SJCRH30 (cell line): ENCODE data around the gene CCSER2. TPM values are rescaled to one million over a fixed set of nuclear protein-coding genes. Genes with fewer than 3 reads are reported as not detected.
A peak's percentile ranks its signal among the peaks of the same experiment; 100 is the strongest.
"Not testable (repeated sequence)": the region's sequence is repeated elsewhere in the genome, so short reads cannot be mapped to it uniquely, and the experiment has no call there.

Source experiments
- DNase-seq, 2 experiments: peaks; one replicate each; pipeline ENCODE4 v3.0.0-alpha.2; 2015 to 2020
- H3K27ac ChIP-seq: fragments of 250-450 bp; sonication (Bioruptor Pico); 2 replicates; pipeline ENCODE4 v1.5.1; 2020; ENCODE audit warnings: mild to moderate bottlenecking, moderate library complexity
- H3K27me3 ChIP-seq: fragments of 250-450 bp; sonication (Bioruptor Pico); 2 replicates; pipeline ENCODE4 v1.5.1; 2020; ENCODE audit warnings: mild to moderate bottlenecking, moderate library complexity
- H3K36me3 ChIP-seq: fragments of 250-450 bp; sonication (Bioruptor Pico); 2 replicates; pipeline ENCODE4 v1.5.1; 2020; ENCODE audit warnings: mild to moderate bottlenecking, moderate library complexity
- H3K4me1 ChIP-seq: fragments of 250-450 bp; sonication (Bioruptor Pico); 2 replicates; pipeline ENCODE4 v1.5.1; 2020; ENCODE audit warnings: mild to moderate bottlenecking, moderate library complexity
- H3K4me3 ChIP-seq: fragments of 250-450 bp; sonication (Bioruptor Pico); 2 replicates; pipeline ENCODE4 v1.5.1; 2020; ENCODE audit warnings: mild to moderate bottlenecking, moderate library complexity
- H3K9me3 ChIP-seq: fragments of 250-450 bp; sonication (Bioruptor Pico); replicated peaks from 2 replicates; pipeline ENCODE4 v1.5.1; 2020; ENCODE audit warnings: mild to moderate bottlenecking, moderate library complexity
- total RNA-seq: library from RNA; depleted of rRNA; stranded (reverse); fragments of >200 nt; shearing (Covaris generic); gene quantifications from 2 replicates; pipeline ENCODE4 v1.2.3, GENCODE V29; 2014; rRNA removed

The CCSER2 gene, protein sequence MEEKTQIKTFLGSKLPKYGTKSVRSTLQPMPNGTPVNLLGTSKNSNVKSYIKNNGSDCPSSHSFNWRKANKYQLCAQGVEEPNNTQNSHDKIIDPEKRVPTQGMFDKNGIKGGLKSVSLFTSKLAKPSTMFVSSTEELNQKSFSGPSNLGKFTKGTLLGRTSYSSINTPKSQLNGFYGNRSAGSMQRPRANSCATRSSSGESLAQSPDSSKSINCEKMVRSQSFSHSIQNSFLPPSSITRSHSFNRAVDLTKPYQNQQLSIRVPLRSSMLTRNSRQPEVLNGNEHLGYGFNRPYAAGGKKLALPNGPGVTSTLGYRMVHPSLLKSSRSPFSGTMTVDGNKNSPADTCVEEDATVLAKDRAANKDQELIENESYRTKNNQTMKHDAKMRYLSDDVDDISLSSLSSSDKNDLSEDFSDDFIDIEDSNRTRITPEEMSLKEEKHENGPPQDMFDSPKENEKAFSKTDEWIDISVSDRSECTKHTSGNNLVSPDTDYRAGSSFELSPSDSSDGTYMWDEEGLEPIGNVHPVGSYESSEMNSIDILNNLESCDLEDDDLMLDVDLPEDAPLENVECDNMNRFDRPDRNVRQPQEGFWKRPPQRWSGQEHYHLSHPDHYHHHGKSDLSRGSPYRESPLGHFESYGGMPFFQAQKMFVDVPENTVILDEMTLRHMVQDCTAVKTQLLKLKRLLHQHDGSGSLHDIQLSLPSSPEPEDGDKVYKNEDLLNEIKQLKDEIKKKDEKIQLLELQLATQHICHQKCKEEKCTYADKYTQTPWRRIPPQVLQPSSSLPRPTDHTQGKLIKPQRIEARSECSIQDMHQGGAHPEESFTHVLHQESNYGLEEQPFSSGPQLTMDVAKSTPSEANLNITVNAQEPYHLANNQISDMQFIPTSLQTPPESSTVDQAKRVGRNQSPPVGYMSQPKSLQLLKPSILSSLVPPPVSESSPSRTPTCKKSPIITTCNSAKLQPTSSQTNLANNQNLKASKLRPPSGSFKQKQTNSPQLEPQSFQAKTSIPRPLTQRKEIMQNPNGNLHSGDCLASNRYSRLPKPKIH
- total RNA-seq: 14.4 and 16.5 TPM in 2 replicates

DNA sequence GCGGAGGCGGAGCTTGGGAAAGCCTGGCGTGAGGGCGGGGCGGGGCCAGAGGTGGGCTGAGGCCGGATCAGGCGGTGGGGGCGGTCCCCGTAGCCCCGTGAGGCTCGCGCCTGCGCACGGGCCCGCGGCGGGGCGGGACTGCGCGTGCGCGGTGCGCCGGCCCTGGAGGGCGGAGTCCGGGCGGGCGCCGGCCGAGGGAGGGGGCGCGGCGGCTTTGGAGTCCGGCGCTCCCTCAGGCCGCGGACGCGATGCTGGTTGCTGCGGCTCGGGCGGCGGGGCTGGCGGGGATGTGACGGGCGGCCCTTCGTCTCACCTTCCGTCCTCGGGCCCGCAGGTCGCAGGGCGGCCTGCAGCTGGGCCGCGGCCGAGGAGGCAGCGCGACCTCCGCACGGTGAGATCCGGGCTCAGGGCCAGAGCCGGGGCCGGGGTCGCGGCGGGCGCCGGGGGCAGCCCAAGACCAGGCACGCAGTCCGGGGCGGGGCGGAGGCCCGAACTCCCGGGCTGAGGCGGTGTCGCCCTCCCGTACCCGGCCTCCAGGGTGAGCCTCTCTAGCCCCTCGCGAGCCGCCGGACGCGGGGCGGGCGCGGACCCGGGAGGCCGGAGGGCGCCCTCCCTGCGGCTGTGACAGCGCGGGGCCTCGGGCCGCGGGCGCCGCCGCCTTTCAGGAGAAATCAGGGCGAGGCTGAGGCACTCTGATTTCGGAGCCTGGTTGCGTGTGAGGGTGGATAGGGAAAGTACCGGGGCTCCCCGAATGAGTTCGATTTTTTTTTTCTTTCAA, at the start of gene CCSER2:
Gene CCSER2 (plus strand): TSS at position 172 of the 778 bp plus-strand sequence. CDS start 42,464 bp downstream, outside the sequence.
- no peaks in the 10 kb centered on the region for H3K36me3 ChIP-seq
- no peaks in the 10 kb centered on the region for H3K27me3 ChIP-seq
- H3K4me1 ChIP-seq: no peaks in the 10 kb centered on the region
- peak within 1 kb of the TSS; percentile 94 for H3K4me3 ChIP-seq
- H3K27ac ChIP-seq: peak within 1 kb of the TSS; percentile 31
- H3K9me3 ChIP-seq: no peaks in the 10 kb centered on the region
- peak; percentile 90 to 92 for DNase-seq

DNA sequence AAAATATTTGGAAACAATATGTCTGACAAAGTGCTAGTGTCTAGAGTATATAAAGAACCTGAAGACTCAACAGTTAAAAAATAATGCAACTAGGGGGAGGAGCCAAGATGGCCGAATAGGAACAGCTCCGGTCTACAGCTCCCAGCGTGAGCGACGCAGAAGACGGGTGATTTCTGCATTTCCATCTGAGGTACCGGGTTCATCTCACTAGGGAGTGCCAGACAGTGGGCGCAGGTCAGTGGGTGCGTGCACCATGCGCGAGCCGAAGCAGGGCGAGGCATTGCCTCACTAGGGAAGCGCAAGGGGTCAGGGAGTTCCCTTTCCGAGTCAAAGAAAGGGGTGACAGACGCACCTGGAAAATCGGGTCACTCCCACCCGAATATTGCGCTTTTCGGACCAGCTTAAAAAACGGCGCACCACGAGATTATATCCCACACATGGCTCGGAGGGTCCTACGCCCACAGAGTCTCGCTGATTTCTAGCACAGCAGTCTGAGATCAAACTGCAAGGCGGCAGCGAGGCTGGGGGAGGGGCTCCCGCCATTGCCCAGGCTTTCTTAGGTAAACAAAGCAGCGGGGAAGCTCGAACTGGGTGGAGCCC, 48.4 kb upstream of the CCSER2 start:
- not testable (repeated sequence) for H3K4me1 ChIP-seq, H3K36me3 ChIP-seq, H3K9me3 ChIP-seq, DNase-seq, H3K27ac ChIP-seq, H3K27me3 ChIP-seq
- peak overlapping the region; percentile 57 for H3K4me3 ChIP-seq

DNA sequence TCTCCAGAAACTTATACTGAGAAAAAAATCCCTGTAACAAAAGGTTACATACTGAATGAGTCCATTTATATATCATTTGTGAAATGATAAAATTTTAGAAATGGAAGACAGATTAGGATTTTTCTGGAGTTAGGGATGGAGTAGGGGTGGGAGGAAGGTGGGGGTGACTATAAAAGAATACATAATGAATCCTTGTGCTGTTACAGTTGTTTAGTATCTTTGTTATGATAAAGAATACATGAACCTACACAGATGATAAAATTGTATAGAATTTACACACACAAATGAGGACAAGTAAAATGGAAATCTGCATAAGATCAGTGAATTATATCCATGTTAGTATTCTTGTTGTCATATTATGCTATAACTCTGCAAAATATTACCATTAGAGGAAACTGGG, 41.7 kb upstream of the CCSER2 start:
- Histone ChIP-seq H3K27me3 (no peaks in the 10 kb centered on the region), H3K4me1 (no peaks in the 10 kb centered on the region), H3K36me3 (no peaks in the 10 kb centered on the region), H3K9me3 (no peaks in the 10 kb centered on the region), H3K27ac (no peak overlapping the region), H3K4me3 (no peak overlapping the region)
- DNase-seq: no peak

DNA sequence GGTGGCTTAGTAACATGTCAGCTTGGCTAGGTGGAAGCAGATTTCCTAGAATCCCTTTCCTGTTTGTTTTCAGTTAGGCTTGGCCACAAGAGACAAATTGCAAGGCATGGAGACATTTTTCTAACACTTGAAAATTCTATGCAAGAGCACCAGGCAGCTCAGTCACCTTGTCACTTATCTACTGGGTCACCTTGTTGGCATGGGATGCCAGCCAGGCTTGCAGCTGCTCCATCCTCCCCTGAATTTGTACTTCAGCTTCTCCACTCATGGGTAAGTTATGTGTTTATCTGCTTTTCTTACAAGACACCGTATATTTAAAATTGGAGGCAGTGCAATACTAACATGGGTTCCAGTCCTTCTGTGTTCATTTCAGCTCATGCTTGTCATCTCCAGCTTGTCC, 40.2 kb upstream of the CCSER2 start:
- Histone ChIP-seq H3K4me3 (no peak overlapping the region), H3K36me3 (no peaks in the 10 kb centered on the region), H3K27ac (no peak overlapping the region), H3K27me3 (no peaks in the 10 kb centered on the region), H3K4me1 (no peaks in the 10 kb centered on the region), H3K9me3 (no peaks in the 10 kb centered on the region)
- no peak for DNase-seq

DNA sequence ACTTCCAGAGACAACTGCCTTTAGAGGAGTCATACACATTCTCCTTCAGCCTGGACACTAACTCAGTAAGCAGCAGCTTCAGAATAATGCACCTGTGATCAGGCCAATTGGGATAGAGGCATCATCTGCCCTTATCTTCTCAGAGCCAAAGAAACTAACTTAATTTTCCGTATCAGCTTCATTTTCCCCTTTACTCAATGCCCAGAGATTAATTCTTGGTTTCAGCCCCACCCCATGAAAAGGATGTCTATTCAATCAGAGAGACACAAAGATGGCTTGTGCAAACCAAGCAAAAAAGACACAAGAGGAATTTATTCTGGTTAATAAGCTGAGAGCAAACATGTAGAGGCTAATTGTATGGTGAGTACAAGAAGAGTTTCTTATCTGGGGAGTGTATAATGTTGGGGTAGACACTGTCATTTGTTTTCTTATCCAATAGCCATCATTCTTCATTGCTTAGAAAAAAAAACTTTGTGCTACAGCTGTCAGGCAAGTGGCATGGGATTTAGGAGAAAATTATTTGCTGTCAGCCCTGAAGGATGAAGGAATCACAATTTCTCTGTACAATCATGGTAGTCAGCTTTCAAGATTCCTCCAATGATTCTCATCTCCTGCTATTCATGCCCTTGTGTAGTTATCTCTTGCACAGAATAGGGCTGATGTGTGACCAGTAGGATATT, 38.7 kb upstream of the CCSER2 start:
- DNase-seq: no peak
- no peak overlapping the region for H3K4me3 ChIP-seq
- H3K4me1 ChIP-seq: no peaks in the 10 kb centered on the region
- H3K27me3 ChIP-seq: no peaks in the 10 kb centered on the region
- no peaks in the 10 kb centered on the region for H3K36me3 ChIP-seq
- H3K27ac ChIP-seq: no peak overlapping the region
- no peaks in the 10 kb centered on the region for H3K9me3 ChIP-seq

DNA sequence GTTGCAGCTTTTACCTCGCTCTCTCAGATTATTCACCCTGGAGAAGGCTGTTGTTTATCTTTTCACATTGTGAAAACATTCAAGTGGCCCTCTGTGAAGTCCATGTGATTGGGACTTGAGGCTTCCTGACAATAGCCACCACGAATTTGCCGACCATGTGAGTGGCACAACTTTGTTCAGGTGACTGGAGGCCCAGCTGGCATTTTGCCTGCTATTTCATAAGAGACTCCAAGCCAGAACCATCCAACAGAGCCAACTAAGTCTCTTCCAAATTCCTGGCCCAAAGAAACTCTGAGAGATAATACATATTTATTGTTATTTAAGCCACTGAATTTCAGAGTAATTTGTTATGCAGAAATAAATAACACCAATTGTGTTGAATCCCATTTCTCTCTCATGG, 38.2 kb upstream of the CCSER2 start:
- no peaks in the 10 kb centered on the region for H3K9me3 ChIP-seq
- DNase-seq: no peak

DNA sequence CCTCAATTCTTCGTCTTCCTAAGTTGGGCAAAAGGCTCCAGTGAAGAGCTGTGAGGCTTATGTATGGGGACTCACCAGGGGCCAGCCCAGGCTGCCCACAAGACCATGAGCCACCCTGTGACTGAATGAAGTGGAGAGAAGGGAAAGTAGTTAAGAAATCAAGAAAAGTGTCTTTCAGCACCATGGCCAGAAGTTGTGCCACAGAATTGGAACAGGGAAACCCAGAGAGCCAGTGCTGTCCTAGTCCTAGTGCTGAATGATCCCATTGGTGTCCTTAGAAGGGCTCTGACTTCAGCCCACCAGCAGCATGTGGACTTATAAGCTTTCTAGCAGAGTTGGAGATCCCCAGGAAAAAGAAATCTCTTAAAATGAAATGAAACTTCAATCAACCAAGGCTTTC, 37.0 kb upstream of the CCSER2 start:
- H3K27me3 ChIP-seq: no peaks in the 10 kb centered on the region
- H3K4me3 ChIP-seq: no peak overlapping the region
- DNase-seq: peak; percentile 17 to 57
- no peaks in the 10 kb centered on the region for H3K4me1 ChIP-seq
- H3K9me3 ChIP-seq: no peaks in the 10 kb centered on the region
- no peak overlapping the region for H3K27ac ChIP-seq
- no peaks in the 10 kb centered on the region for H3K36me3 ChIP-seq

More for the DNA sequence above, 38.2 kb upstream of the CCSER2 start:
- H3K27me3 ChIP-seq: no peaks in the 10 kb centered on the region
- no peaks in the 10 kb centered on the region for H3K36me3 ChIP-seq
- H3K27ac ChIP-seq: no peak overlapping the region
- no peaks in the 10 kb centered on the region for H3K4me1 ChIP-seq
- H3K4me3 ChIP-seq: no peak overlapping the region

DNA sequence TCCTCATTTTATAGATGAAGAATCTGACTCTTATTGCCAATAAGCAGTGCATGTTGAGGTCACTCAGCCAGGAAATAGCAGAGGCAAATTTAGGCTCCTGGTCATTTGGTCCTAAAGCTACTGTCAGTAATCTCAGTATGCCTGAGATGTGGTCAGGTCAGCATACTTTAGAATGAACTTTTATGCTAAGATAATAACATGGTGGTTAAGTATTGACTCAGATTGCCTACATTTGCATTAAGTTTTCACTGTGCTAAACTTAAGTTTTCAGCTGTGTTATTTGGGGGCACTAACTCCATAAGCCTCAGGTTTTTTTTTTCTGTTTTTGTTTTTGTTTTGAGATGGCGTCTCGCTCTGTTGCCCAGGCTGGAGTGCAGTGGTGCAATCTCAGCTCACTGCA, 35.9 kb upstream of the CCSER2 start:
- Histone ChIP-seq H3K27me3 (no peaks in the 10 kb centered on the region), H3K9me3 (no peaks in the 10 kb centered on the region), H3K4me3 (no peak overlapping the region), H3K36me3 (no peaks in the 10 kb centered on the region), H3K27ac (no peak overlapping the region), H3K4me1 (no peaks in the 10 kb centered on the region)
- no peak for DNase-seq

DNA sequence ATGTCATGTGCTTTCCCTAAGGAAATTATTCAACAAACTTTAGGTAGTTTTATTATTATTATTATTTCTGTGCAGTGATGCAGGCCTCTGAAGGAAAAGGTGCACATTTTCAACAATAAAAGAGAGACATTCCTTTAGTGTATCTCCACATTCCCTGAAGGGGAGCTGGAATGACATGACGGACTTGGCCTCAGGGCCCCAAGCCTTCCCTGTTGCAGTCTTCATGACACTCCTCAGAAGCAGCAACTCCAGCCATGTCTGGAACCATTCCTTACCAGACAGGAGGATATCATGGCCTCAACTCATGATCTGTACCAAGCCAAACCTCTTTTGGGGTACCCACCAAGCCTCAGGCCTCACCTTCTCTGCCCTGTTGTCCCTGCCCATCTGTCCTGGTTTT, 35.2 kb upstream of the CCSER2 start:
- H3K4me3 ChIP-seq: no peak overlapping the region
- no peaks in the 10 kb centered on the region for H3K9me3 ChIP-seq
- no peaks in the 10 kb centered on the region for H3K36me3 ChIP-seq
- no peaks in the 10 kb centered on the region for H3K27me3 ChIP-seq
- H3K4me1 ChIP-seq: no peaks in the 10 kb centered on the region
- H3K27ac ChIP-seq: no peak overlapping the region
- DNase-seq: no peak

DNA sequence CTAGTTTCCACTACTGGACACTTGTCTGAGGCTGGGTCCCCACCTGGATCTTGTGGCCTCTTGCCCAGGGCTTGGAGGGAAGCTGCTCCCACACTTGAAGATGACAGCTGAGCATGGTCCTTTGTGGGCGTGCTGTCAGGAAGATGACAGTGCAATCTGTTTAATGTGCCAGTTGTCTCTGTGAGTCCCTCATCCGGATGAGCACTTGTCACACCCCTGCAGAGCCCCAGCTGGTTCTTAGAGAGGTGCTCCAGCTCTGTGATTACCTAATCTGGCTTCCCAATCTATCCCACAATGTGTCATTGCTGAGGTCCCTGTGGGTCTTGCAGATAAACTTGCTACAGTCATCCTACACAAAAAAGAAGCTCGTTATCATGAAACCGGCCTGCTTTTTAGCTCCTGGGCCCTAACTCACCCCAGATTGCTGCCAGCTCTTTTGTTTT, 34.8 kb upstream of the CCSER2 start:
- H3K9me3 ChIP-seq: no peaks in the 10 kb centered on the region
- DNase-seq: peak in 1 of 2 experiments; percentile 5
- H3K4me1 ChIP-seq: no peaks in the 10 kb centered on the region
- no peaks in the 10 kb centered on the region for H3K36me3 ChIP-seq
- H3K27me3 ChIP-seq: no peaks in the 10 kb centered on the region
- H3K4me3 ChIP-seq: no peak overlapping the region
- H3K27ac ChIP-seq: no peak overlapping the region

DNA sequence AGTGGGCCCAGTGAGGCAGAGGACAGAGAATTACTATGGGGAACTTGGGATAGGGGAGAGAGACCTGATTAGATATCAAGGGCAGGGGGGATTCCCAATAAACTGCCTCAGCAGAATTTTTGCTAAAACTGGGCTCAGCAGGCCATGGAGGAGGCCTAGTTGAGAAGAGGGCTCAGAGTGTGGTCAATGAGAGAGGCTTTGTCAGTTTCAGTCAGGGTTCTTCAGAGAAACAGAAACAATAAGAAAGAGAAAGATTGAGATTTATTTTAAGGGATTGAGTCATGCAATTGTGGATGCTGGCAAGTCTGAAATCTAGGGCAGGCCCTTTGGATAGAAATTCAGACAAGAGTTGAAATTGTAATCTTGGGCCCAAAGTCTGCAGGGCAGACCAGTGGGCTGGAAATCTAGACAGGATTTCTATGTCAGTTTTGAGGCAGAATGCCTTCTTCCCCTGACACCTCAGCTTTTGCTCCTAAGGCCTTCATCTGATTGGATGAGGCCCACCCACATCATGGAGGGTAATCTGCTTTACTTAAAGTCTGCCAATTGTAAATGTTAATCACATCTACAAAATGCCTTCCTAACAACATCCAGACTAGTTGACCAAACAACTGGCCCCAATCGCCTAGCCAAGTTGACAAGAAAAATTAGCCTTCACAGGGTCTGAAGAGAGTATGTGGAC, 33.5 kb upstream of the CCSER2 start:
- Histone ChIP-seq H3K27me3 (no peaks in the 10 kb centered on the region), H3K27ac (no peak overlapping the region), H3K4me3 (no peak overlapping the region), H3K9me3 (no peaks in the 10 kb centered on the region), H3K36me3 (no peaks in the 10 kb centered on the region), H3K4me1 (no peaks in the 10 kb centered on the region)
- DNase-seq: no peak

DNA sequence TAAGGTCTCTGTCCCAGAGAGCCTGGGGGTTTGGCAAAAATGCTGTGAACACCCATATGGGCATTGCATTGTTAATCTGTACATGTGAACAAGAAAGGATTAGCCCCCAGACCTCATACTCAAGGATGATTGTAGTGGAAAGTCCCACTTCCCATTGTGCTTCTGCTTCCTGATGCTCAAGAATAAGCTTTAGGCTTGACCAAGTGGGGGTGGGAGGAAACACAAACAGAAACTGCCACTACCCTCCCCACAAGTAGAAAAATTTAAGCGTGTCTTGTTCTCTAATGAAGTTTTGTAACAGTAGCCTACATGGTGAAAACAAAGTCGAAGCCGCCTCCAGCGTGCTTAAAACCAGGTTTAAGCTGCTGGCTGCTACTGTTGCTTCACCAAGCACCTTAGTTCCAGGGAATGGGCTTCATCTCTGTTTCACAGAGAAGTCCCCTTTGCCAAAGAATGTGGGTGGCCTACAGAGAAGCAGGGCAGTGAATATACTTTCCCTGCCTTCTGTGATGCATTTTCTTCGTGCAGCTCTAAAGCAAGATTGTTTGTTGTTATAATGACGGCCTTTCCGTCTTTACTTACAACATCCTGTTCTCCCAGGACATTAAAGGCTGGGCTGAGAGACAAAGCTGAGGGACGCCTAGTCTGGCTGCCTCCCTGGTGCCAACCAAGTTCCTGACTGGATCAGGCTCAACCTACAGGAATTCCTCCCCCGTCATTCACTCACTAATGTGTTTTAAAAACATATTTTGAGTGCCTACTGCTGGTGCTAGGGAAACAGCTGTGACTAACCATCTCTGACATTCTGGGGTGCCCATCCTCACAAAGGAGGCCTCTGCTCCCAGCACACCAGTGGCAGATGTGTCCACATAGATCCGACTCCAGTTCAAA, 32.1 kb upstream of the CCSER2 start:
- H3K27ac ChIP-seq: no peak overlapping the region

More for the DNA sequence above, 32.1 kb upstream of the CCSER2 start:
- Histone ChIP-seq H3K9me3 (no peaks in the 10 kb centered on the region), H3K27me3 (no peaks in the 10 kb centered on the region), H3K4me3 (no peak overlapping the region), H3K4me1 (no peaks in the 10 kb centered on the region), H3K36me3 (no peaks in the 10 kb centered on the region)
- peak; percentile 7 to 27 for DNase-seq
